HG03354 (cell line): ENCODE results near the gene NCOA3.

ENCODE experiments used
- ATAC-seq: cut with Tn5 transposase; IDR thresholded peaks from one replicate; pipeline ENCODE4 v1.9.1; 2021; ENCODE audit warnings: mild to moderate bottlenecking; ENCODE audit not compliant: unreplicated experiment, poor library complexity, severe bottlenecking

NCOA3 gene

DNA sequence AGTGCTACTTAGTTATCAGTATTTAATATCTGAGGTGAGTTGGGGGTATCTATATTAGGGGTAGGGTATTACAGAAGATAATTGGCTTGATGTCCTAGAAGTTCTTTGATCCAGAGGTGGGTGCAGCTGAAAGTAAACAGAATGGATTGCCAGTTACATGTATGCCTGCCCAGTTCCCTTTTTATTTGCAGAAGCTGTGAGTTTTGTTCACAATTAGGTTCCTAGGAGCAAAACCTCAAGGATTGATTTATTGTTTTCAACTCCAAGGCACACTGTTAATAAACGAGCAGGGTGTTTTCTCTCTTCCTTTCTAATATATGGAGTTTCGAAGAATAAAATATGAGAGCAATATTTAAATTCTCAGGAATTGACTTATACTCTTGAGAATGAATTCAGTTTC, 154.6 kb downstream of the NCOA3 start:
- no peak for ATAC-seq

DNA sequence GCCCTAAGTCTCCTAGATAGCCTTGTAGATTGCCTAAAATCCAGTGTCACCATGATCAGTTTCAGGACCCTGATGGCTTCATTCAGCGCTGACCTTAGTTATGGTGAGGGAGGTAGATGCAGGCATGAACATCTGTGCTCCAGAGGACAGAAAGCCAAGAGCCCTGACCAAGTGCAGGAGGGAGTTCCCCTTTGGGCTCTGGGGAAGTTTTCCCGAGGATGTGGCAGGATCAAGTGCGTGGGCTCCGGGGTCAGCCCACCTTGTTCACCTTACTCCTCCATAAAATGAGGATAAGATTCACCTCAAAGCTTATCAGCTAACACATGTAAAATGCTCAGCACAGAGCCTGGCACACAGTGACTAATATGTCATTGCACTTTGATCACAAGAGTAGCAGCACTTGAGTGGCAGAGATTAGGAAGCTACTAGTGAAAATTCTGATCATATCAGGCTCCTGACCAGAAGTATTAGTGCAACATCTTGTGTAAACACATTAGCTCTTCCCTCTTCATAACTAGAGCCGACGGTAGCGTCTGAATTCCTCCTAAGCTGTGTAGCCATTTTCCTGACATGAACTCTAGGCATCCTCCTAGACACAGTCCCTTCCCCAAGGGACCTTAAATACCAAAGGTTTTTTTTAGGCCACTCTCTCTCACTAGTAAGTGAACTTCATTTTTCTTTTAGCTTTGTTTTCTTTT, 158.4 kb downstream of the NCOA3 start:
- no peak for ATAC-seq

DNA sequence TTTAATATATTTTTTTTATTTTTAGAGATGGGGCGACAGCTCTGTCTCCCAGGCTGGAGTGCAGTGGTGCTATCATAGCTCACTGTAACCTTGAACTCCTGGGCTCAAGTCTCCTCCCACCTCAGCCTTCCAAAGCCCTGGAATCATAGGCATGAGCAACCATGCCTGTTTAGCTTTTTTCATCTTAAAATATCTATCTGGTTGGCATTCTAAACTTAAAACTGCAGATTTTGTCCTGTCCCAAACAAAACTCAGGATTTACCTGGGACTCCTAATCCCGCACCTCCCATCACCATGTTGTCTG, 158.9 kb downstream of the NCOA3 start:
- ATAC-seq = no peak

DNA sequence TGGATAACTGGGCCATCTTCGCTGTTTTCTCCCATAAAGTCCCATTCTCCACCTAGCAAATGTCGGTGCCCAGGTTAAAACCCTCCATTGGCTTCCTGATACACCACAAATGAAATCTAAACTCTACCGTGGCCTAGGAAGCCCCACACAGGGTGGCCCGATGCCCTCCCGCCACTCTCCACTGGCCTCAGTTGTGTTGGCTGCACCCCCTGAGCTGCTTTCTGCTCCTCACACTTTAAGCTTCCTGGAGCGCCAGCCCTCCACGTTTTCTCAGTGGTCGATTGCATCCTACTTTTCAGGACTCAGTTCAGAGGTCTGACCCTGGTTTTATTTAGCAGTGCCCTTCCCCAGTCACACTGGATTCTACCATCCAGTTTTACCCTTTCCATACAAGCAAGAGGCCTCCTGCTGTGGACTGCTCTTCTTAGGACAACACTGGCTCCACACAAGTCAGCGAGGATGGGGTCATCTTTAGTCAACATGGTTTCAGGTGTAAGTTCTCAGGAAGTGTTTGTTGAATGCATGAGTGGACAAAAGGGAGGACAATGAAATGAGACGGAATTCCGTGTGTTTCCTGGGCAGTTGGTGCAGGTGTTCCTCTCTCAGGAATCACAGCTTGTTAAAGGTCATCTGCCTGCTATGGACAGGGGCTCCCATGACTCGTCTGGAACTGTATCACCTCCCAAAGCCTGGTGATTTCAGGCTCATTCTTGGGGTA, 159.5 kb downstream of the NCOA3 start:
- ATAC-seq = no peak

DNA sequence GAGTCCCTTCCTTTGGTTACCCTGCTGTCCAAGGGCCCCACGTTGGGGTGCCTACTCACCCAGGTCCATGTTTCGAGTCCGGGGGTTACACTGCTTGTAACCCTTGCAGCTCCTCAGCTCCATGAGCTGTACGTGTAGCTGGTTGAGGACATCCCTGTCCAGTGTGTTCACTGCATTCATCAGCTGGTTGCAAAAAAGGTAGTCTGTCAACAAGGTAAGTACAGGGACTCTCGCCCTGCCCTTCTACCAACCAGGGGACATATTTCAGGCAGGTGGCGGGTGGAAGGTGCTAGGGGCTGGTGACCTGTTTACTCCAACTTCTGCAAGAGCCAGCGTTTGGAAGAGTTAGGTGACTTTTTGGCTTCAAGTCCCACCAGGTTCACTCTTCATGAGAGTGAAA, 160.0 kb downstream of the NCOA3 start:
- no peak for ATAC-seq

DNA sequence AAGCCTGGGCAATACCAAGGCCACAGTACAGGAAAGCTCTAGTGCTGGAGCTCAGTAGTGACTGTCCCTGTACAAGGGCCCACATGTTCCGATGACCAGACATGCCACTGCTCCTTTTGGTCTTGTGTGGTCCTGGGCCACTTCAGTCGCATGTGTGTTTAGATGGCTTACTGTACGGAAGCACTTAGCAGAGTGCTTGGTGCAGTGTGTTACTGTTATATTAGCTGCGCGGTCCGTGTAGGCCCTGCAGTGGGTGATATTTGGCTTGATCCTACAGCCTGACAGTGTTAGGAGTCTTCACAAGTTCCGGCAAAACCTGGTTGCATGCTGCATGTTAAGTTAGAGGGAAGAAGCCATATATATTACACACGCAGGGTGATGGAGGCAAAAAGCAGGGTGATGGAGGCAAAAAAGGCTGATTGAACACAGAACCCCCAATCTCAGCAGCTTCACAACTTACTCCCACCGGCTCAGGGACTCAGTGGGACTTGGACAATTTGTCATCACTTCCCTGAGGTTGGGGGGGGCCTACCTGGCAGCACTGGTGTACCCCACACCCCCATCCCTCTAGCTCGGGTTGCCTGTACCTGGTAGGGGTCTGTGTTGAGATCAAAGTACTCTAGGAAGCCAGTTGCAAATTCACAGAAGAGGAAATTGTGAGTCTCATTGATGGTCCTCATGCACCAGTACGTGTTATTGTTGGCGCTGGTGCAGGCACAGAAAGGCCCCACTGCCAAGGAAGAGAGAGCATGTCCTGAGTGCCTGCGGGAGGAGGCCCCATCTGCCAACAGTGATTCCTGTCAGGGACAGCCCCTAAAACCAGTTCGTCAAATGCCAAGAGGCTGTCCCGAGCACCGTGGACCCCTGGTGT, 161.0 kb downstream of the NCOA3 start:
- ATAC-seq = no peak

DNA sequence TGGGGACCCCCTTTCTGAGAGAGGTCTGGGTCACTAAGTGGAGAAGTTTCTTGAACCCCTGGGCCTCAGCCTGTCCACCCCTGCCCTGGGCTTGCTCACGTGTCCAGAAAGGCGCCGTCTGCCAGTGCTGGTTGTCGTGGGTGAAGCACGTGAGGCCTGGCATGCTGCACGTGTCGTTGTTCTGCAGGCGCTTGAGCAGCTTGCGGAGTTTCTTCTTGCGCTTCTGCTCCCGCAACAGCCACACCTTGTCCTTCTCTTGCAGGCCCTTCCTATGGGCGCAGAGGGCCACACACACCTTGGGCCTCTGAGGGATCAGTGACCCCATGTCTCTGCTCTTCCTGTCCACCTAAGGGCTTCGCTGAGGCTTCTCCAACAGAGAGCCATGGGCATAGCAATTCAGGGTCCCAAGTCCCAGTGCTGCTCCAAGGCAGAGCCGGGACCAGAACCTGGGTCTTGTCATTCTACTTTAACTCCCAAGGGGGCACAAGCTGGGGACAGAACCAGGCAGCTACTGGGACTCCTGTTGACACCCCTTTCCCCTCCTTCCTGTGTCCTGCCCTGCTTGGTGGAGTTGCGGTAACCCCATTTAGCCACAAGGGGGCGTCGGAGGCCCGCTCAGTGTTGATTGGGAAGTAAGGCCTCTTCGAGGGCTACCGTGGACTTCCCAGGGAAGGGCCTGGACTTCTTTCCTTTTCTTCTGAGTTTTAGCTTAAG, 161.8 kb downstream of the NCOA3 start:
- no peak for ATAC-seq

DNA sequence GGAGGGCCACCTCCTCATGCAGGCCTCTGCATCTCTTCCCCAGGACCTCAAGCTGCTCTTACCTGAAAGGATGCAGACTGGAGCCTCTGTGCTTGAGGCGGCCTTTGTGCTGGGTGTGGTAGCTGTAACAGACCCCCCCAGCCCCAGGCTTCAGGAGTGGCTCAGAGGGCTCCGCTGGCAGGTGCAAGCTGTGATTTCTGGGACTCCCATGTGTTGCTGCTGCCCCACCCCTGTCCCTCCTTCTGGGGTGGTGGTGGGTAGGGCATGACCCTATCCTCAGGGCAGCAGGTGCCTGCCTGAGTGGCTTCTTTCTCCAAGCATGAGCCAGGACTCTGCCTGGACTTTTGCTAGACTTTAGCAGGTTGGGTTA, 162.4 kb downstream of the NCOA3 start:
- no peak for ATAC-seq

DNA sequence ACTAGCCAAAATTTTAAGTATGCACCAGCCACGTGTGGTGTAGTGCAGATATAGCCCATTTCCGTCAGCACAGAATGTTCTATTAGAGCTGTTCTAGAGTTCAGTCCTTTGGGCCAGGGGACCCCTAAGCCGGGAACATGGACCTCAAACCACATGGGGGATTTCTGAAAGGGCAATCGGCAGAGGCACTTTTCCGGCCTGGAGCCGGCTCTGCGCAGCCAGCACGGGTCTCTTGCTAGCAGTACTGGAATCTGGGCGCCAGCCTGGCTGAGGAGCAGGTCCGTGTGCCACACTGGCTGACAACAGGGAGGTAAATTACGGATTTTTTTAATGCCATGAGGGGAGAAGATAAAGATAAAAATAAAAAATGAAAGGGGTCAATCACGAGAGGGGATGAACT, 163.1 kb downstream of the NCOA3 start:
- ATAC-seq = no peak

DNA sequence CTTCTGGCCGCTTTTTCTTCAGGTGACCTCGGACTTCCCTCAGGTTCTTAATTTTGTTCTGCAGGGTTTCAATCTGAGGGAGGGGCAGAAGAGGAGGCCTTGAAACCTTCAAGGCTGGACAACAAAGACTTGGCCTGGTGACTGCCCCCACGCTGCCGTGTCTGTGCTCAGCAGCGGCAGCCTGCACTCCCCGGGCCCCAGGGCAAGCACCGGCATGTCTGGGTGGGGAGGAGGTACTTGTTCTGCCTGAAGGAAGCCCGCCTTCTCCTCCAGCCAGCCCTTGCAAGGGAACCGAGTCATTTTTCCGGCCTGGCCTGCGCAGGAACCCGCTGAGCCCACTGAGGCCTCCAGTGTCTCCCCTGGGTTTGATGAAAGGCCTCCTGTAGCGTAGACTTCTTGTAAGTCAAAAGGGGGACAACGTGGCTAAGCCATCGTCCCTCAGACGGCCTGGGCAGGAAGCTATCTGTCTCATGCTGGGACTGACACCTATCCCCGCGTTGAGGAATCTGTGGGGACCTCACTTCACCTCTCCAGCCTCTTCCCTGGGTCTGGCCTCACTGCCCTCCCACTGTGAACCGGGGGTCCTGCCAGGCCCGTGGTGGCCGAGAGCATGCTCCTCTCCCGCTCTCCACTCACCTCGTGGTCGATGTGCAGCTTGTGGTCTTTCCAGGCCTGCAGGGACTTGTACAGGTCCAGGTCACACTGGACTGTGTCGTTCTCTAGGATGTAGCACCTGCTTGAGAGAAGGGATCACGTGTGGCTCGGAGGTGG, 163.7 kb downstream of the NCOA3 start:
- ATAC-seq = no peak

DNA sequence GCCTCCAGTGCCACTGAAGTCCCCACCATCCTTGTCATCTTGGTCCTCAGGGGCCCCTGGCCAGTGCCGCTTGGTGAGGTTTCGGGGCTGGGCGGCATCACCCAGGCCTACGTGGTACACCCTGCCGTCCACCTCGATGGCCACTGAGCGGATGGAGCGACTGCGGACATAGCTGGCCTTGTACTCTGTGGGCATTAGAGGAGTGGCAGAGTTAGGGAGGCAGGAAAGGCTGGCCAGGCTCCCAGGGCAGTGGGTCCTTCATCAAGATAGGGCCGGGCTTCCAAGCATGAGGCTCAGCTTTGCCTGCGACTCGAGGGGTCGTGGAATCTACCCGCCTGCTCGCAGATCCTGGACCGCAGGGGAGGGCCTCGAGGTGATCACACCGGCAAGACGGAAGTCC, 164.6 kb downstream of the NCOA3 start:
- ATAC-seq = no peak

DNA sequence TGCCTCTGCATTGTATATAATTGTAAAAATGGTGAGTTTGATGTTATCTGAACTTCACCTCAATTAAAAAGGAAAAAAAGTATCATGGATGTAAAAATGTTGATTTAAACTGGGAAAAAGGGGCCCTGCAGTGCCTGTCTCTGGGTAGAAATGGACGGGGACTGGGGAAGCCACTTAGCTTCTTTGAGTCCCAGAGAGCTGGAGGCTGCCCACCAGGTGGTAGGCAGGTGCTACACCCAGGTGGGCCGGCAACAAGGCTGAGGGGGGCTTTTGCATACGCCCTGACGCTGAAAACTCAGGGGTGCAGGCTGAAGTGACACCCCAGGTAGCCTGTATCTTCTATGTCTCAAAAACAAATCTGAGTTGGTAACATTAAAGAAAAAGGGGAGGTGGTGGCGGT, 165.4 kb downstream of the NCOA3 start:
- no peak for ATAC-seq

DNA sequence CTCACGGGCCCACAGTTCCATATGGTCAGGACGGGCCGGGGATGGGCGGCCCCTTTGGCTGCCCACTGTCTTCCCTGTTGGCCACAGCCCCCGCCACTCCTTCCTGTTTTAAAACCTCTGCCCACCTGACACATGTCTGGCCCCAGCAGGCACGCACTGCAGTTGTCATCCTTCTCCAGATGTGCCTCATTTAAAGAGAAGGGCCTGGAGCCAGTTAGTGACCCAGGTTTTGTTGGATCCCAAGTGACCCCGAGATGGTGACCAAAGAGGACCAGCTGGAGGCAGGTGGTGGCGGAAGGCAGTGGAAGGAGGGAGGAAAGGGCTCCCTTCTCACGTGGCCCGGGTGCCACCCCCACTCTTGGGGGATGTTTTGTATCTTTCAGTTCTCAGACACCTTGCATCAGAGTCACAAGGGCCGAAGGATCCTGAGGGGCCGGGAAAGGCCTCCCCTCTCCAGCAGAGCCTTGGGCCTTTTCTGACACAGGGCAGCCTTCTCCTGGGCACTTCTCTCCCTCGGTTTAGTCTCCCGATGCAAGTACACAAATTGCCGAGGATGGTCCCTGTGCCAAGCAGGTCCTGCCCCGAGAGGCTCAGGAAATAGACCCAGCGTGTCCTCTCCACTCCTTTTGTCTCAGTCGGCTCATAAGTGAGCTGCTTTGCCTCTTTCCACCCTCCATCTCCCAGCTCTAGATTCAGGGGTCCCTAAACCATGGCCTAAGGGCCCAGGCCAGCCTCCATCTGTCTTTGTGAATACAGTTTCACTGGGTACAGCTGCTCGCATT, 166.0 kb downstream of the NCOA3 start:
- ATAC-seq = no peak

DNA sequence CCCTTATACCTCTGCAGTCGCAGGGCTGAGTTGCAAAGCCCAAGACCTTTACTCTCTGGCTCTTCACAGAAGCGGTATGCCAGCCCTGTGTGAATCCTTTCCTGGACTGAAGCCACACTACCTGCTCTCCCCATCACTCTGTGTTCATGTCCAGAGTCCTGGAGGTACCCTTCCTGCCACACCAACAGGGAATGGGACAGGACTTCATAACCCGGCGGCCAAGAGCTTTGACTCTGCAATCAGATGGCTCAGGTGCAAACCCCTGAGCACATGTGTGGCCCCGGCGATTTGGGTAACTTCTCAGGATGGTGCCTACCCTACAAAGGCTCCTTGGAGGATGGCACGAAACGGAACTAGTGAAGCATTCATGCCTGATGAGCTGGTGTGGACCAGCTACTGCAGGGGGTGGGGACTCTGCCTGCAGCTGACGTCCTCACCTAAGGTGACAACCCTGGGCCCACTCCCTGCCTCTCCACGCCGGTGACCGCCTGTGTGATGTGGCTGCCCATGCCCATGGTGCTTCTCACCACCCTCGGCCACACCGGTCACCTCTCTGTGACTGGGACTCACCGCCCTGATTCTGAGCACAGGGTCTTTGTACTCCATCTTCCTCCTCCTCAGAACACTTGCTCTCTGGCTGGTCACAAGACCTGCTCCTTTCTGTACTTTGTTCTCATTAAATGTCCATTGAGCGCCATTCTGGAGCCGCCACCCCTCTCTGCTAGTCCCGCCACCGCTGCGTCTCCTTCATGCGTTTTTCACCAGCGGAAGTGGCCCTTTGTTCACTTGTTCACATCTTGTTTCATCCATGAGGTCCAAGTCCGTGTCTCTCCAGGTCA, 166.8 kb downstream of the NCOA3 start:
- no peak for ATAC-seq

DNA sequence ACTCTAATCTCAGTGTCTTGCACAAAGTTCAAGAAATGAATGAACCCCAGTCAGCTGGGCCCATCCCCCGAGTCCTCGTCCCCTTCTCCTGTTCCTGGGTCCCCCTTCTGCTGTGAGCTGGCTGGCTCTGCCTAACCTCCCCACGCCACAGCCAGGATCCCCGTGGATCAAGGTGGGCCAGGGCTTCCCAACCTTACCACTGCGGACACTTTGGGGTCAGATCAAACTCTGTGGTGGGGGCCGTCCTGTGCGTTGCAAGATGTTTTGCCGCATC, 167.4 kb downstream of the NCOA3 start:
- no peak for ATAC-seq

DNA sequence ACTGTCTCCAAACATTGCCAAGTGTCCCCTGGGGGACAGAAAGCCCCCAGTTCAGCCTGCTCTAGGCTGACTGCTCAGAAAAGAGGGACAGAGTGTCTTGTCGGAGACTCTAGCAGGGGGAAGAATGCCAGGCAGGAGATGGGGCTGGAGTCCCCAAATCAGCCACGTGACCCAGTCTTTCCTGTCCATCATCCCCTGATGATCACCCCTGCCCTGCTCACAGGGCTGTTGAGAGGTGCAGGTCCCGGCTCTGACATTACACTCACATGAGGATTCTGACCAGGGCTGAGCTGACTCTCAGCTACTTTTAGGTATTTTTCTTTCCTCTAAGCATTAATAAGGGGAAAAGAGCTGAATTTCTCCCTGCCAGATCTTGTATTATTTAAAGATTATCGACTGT, 167.8 kb downstream of the NCOA3 start:
- ATAC-seq = no peak

DNA sequence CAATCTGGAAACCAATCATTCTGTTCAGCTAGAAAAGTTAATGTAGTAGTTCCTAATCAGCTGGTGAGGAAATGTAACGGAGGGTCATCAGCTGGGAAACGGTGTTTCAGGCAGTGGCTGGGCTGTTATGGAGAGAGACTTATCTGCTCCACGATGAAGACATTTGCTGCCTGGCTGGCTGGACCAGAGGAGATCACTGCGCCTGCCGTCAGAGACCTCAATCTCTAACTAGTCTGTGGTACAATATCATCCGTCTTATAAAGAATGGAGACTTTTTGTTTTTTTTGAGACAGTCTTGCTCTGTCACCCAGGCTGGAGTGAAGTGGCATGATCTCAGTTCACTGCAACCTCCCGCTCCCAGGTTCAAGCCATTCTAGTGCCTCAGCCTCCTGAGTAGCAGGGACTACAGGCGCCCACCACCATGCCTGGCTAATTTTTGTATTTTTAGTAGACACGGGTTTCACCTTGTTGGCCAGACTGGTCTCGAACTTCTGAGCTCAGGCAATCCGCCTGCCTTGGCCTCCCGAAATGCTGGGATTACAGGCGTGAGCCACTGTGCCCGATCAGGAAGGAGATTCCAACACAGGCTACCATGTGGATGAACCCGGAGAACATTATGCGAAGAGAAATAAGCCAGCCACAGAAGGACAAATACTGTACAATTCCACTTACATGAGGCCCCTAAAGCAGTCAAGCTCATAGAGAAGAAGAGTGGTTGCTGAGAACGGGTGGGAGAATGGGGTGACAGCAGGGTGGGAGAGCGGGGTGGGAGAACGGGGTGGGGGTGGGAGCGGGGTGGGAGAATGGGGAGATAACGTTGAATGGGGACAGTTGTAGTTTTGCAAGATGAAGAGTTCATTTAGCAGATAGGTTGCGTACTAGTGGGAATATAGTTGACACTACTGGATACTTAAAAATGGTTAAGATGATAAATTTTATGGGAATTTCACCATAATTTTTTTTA, 168.5 kb downstream of the NCOA3 start:
- no peak for ATAC-seq
